Skeletal muscle cell (primary cell): ENCODE data around the gene ALDH3B1.

Source experiments
- DNase-seq: peaks from one replicate; pipeline ENCODE4 v3.0.0-alpha.2; 2010; ENCODE audit warnings: low read depth
- H3K4me3 ChIP-seq: 2 replicates; pipeline ENCODE4 v1.5.1; 2011; ENCODE audit warnings: low read depth, mild to moderate bottlenecking, control low read depth, low read length, moderate library complexity

ALDH3B1 gene

DNA sequence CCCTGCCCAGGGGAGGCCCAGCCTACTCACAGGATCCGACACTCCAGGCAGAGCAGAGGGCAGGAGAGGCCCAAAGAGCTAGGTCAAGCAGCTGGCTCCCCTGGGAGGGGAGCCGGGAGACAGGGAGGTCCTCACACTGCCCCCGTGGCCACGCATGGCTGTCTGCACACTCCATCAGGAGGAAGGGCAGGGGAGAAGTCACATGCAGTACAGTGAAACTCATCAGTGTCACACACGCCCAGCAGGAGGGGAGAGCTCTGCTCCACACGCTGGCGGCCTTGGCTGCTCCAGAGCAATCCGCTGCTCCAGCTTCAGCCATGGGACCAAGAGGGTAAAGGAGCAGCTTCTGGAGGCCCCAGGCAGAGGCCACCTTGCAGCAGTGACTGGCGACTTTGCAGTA, 43.0 kb downstream of the ALDH3B1 start:
- no peak overlapping the region for H3K4me3 ChIP-seq

DNA sequence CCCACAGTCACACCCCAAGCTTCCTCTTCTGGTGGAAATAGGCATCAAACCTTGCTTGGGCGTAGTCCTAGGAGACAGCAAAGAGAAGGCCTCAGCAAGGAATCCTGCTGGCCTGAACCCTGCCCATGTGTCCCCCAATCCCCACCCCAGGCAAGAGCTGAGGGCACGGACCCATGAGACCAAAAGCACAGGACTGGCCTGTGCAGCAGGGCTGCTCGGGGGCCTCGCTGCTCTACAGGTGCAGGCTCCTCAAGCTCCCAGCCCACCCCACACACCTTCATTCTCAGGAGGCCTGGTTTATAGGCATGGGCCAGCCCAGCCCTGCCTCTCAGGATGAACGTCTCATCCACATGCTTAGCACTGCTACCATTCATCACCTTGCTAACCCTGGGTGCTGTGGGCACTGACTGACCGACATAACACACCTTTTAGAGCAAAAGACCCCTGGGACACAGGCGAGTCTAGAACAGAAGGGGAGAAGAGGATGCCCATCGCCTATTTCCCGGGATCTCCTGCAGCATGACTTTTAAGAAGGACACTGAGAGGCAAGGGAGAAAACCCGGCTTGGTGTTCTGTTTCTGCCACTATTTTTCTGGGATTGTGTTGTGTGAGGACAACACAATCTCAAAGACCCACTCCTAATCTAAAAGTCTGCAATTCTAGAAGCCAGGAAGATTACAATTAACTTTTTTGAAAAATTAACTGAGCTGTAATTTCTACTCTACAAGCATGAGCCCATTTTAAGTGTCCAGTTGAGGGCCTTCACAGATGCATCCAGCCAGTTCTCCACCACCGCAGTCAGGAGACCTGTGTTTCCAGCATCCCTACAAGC, 44.1 kb downstream of the ALDH3B1 start:
- no peak overlapping the region for H3K4me3 ChIP-seq
- no peak for DNase-seq

More for the DNA sequence above, 43.0 kb downstream of the ALDH3B1 start:
- no peak for DNase-seq

DNA sequence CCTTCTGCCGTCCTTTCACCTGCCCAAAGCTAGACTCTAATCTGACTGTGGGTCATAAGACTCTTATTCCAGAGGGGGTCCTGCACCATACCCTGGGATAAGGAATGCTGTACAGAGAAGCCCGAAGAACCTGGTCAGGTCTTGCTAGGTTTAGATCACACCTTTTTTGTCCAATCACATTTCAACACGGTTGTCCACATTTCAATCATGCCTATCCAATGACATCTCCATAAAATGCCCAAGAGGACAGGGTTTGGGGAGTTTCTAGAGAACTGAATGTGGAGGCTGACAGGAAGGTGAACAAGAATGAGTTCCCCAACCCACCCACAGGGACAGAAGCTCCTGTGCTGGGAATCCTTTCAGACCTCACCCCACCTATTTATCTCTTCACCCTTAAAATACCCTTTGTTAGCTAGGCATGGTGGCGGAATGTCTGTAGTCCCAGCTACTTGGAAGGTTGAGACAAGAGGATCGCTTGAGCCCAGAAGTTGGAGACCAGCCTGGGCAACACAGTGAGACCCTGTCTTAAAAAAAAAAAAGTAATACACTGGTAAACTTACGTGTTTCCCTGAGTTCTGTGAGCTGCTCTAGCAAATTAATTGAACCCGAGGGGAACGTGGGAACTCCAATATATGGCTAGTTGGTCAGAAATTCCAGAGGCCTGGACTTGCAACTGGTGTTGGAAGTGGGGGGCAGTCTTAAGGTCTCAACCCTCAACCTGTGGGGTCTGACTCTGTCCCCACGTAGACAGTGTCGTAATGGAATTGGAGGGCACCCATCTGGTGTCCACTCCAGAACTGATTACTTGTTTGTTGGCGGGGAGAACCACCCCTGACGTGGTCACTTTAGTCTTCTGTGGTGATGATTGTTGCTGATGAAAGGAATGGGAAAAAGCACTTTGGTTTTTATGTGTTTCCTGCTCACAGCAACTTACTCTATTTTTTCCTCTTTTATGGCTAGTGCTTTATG, 46.5 kb downstream of the ALDH3B1 start:
- no peak for DNase-seq
- H3K4me3 ChIP-seq: no peak overlapping the region

- DNase-seq: no peak
- no peak overlapping the region for H3K4me3 ChIP-seq
Observed at GRCh38 chr11:68057807-68058206, 47.7 kb downstream of the ALDH3B1 start.

DNA sequence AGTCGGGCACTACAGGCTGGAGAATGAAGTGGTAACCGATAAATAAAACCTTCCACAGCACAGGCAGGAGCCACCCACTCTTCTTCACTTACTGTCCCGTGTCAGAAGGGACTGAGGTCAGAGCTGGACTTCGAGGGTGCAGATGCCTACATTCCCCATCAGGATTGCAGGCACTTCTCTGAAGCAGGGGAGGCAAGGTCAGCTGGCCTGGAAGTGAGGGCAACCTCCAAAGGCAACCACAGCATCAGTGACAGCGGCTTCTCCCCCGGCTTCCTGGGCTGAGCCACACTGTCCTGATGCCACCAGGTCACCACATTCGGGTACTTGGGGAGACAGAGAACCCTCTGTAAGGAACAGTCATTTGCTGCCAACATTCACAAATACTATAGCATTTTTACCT, 51.4 kb downstream of the ALDH3B1 start:
- DNase-seq: no peak
- H3K4me3 ChIP-seq: no peak overlapping the region

DNA sequence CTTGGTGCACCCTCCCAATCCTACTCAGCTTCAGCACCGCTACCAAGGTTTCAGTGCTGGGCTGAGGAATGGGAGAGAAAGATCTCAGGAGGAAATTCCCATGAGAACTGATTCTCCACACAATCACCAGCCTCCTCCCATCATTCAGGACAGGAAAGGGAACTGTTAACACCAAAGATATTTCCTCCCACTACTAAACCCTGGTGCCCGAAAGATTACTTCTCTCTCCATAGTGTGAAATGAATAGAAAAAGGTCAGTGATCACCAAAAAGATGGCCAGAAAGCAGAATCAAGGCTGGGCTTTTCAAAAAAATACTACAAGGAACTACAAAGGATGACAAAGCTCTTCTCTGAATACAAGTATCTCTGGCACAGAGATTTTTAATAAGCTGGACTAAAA, 54.8 kb downstream of the ALDH3B1 start:
- no peak for DNase-seq
- H3K4me3 ChIP-seq: no peak overlapping the region

DNA sequence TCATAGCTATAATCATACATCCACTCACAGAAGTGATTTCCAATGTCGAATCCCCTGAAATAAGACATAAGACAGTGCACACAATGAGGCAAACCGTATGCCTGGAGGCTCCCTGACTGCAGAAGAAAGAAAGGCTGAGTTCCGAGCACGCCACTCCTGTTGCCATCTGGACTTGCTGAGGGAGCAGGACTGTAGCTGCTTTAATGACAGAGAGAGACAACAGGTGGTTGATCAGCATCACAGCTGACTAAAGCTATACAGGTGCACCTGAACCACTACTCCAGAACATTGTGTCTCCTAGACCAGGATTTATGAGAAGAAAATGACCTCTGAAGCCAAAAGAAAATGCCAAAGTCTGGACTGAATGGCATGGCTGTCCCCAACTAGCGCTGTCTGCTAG, 55.7 kb downstream of the ALDH3B1 start:
- H3K4me3 ChIP-seq: no peak overlapping the region
- DNase-seq: no peak

GRCh38 chr11:68066742-68067141, 56.6 kb downstream of the ALDH3B1 start:
- no peak for DNase-seq
- no peak overlapping the region for H3K4me3 ChIP-seq

DNA sequence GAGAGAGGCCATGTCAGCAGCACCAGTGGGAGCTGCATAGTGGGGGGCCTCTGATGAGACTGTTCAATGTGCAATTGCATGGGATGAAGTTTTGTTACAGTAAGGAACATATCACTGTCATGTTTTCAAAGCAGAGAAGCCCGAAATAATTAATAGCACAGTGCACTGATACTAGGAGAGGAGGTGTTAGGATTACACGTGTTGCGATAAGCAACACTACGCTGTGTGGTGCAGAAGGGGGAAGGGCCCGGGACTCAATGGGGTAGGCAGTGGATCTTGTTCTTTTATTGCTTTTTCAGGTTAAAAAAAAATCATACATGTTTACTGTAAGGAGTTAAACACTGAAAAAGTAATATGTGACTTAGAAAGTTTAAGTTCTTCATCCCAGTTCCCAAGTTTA, 57.9 kb downstream of the ALDH3B1 start:
- no peak overlapping the region for H3K4me3 ChIP-seq
- no peak for DNase-seq

DNA sequence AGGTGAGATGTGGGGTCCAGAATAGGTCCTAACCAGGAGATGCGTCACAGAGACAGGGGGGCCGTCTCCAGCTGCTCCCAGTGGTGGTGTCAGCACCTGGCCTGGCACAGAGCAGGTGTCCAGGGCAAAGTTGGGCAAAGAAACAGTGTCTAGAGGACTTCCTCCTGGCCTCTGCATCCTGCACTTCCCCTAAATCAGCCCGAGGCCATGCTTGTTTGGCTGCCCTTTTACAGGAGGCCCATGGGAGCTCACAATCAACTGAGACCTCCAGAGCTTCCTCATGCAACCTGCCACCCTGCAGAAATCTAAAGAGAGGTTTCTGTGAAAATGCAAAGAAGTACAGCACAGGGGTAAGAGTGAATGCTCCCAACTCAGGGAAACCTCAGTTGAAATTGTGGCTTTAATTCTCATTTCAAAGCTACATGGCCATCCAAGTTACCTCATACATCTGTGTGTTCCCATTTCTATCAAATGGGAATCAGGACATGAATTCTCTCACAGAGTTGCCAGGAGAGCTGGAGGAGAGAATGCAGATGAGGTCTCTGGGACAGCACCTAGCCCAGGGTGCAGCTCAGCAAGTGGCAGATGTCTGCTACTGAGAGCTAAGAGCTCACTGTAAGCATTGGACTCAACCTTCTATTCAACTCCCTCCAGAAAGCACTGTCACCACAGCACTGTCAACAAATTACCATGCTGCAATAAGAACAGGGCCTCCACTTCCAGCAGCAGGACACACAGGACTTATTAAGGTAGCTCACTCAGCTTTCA, 61.3 kb downstream of the ALDH3B1 start:
- DNase-seq: no peak
- H3K4me3 ChIP-seq: no peak overlapping the region

GRCh38 chr11:68074584-68075352, 64.6 kb downstream of the ALDH3B1 start:
- DNase-seq: no peak
- H3K4me3 ChIP-seq: no peak overlapping the region

GRCh38 chr11:68076371-68077042, 66.4 kb downstream of the ALDH3B1 start:
- DNase-seq: no peak

GRCh38 chr11:68077617-68078582, 67.8 kb downstream of the ALDH3B1 start:
- no peak overlapping the region for H3K4me3 ChIP-seq
- DNase-seq: no peak

More at GRCh38 chr11:68076371-68077042, 66.4 kb downstream of the ALDH3B1 start:
- H3K4me3 ChIP-seq: no peak overlapping the region
